ENCODE results near the gene IL11.
"Not testable (repeated sequence)": the region's sequence is repeated elsewhere in the genome, so short reads cannot be mapped to it uniquely, and the experiment has no call there.

The IL11 gene

GRCh38 chr19:55405638-55406037 is 35.4 kb upstream of the IL11 start:
- H3K9me3 ChIP-seq, result no peaks in the 10 kb centered on the region
- peak overlapping the region; percentile 80 for H3K4me3 ChIP-seq (ENCODE audit: low read depth, low read length)
- H3K27me3 ChIP-seq, result no peaks in the 10 kb centered on the region
- H3K36me3 ChIP-seq, result peaks cover 58% of the 10 kb centered on the region
- no peak for DNase-seq
- no peaks in the 10 kb centered on the region; the same call in 1 of the 2 replicates for H3K4me1 ChIP-seq
- no peak for TF ChIP-seq CTCF (IDR thresholded peaks at IDR 0.05; ENCODE audit: low read depth, low read length)

- peaks cover 62% of the 10 kb centered on the region for H3K36me3 ChIP-seq
- no peak for DNase-seq
- H3K9me3 ChIP-seq, result no peaks in the 10 kb centered on the region
- no peak for TF ChIP-seq CTCF (IDR thresholded peaks at IDR 0.05; ENCODE audit: low read depth, low read length)
- H3K27me3 ChIP-seq, result no peaks in the 10 kb centered on the region
- H3K4me3 ChIP-seq (ENCODE audit: low read depth, low read length), result no peak overlapping the region
- no peaks in the 10 kb centered on the region; the same call in 1 of the 2 replicates for H3K4me1 ChIP-seq
Observed at GRCh38 chr19:55402509-55402908, 32.2 kb upstream of the IL11 start.

- peaks cover 57% of the 10 kb centered on the region for H3K36me3 ChIP-seq
- H3K9me3 ChIP-seq; DNase-seq; H3K27me3 ChIP-seq; H3K4me1 ChIP-seq; H3K4me3 ChIP-seq (ENCODE audit: low read depth, low read length): not testable (repeated sequence)
Observed at GRCh38 chr19:55401390-55401789, 31.1 kb upstream of the IL11 start.

GRCh38 chr19:55400281-55401087 is 30.2 kb upstream of the IL11 start:
- no peak for TF ChIP-seq CTCF (IDR thresholded peaks at IDR 0.05; ENCODE audit: low read depth, low read length)
- Histone ChIP-seq H3K36me3 (peaks cover 48% of the 10 kb centered on the region), H3K9me3 (no peaks in the 10 kb centered on the region), H3K27me3 (no peaks in the 10 kb centered on the region), H3K4me3 (ENCODE audit: low read depth, low read length) (no peak overlapping the region), H3K4me1 (no peaks in the 10 kb centered on the region)
- DNase-seq, result no peak

- no peak for TF ChIP-seq CTCF (IDR thresholded peaks at IDR 0.05; ENCODE audit: low read depth, low read length)
- no peak overlapping the region for H3K4me3 ChIP-seq (ENCODE audit: low read depth, low read length)
- no peaks in the 10 kb centered on the region for H3K4me1 ChIP-seq
- DNase-seq, result no peak
- H3K36me3 ChIP-seq, result peaks cover 30% of the 10 kb centered on the region
- no peaks in the 10 kb centered on the region for H3K27me3 ChIP-seq
- H3K9me3 ChIP-seq, result no peaks in the 10 kb centered on the region
Observed at GRCh38 chr19:55398200-55398925, 28.1 kb upstream of the IL11 start.

GRCh38 chr19:55392820-55393761 is 22.8 kb upstream of the IL11 start:
- no peak overlapping the region for H3K4me3 ChIP-seq (ENCODE audit: low read depth, low read length)
- H3K27me3 ChIP-seq, result no peaks in the 10 kb centered on the region
- TF ChIP-seq CTCF (IDR thresholded peaks at IDR 0.05; ENCODE audit: low read depth, low read length), result no peak
- peaks cover 36% of the 10 kb centered on the region for H3K36me3 ChIP-seq
- DNase-seq, result no peak
- H3K9me3 ChIP-seq, result no peaks in the 10 kb centered on the region
- peaks cover 4% of the 10 kb centered on the region for H3K4me1 ChIP-seq
